GM13977 (cell line): ENCODE measurements around the gene ZBTB21.

Experiments used
- DNase-seq: peaks from one replicate; pipeline ENCODE4 v3.0.0; 2012; ENCODE audit warnings: low spot score
- CTCF ChIP-seq: IDR thresholded peaks from 2 replicates; pipeline ENCODE4 v1.5.1; 2012; ENCODE audit warnings: mild to moderate bottlenecking, control low read depth; ENCODE audit not compliant: insufficient read depth; ENCODE audit errors: extremely low read depth, missing control alignments
- in situ Hi-C: fragments of 300-500 bp; cut with MboI; formaldehyde crosslinking; loops from one replicate; pipeline ENCODE4 v1.12.0; 2022; ENCODE audit warnings: low sequenced_read_pairs, low pct_unique_long_range_greater_than_20kb, mixed read lengths, inconsistent platforms; ENCODE audit not compliant: unreplicated experiment

Gene ZBTB21

GRCh38 chr21:42037516-42037915 is 27.4 kb upstream of the ZBTB21 start:
- DNase-seq, result no peak
- no peak for TF ChIP-seq CTCF
- in situ Hi-C loops, result no loop called here

GRCh38 chr21:42036313-42036712 is 26.2 kb upstream of the ZBTB21 start:
- DNase-seq, result no peak
- TF ChIP-seq CTCF, result no peak

GRCh38 chr21:42032968-42033367 is 22.8 kb upstream of the ZBTB21 start:
- DNase-seq, result no peak
- TF ChIP-seq CTCF, result no peak
- in situ Hi-C loops, result no loop called here

More at GRCh38 chr21:42036313-42036712, 26.2 kb upstream of the ZBTB21 start:
- in situ Hi-C loops, result no loop called here

- no peak for DNase-seq
- TF ChIP-seq CTCF, result no peak
- in situ Hi-C loops, result no loop called here
Measured at GRCh38 chr21:42032266-42032665, 22.1 kb upstream of the ZBTB21 start.

GRCh38 chr21:42031816-42032215 is 21.7 kb upstream of the ZBTB21 start:
- in situ Hi-C loops, result no loop called here
- TF ChIP-seq CTCF, result no peak
- DNase-seq, result no peak

- in situ Hi-C loops, result no loop called here
- no peak for TF ChIP-seq CTCF
- DNase-seq, result no peak
Measured at GRCh38 chr21:42031241-42031640, 21.1 kb upstream of the ZBTB21 start.

- in situ Hi-C loops, result no loop called here
- no peak for TF ChIP-seq CTCF
- DNase-seq, result no peak
Measured at GRCh38 chr21:42030311-42030710, 20.2 kb upstream of the ZBTB21 start.
